OCI-LY3 (cell line): ENCODE data around the gene CLEC2B.

ENCODE experiments used
- H2AFZ ChIP-seq: fragments of 200-600, 300-600 bp; shearing (Covaris generic); 2 replicates; pipeline ENCODE4 v1.6.0; 2014; ENCODE audit warnings: antibody characterized with exemption, low read depth, low read length
- H3K27ac ChIP-seq: fragments of 200-600, 300-600 bp; sonication (generic); 2 replicates; pipeline ENCODE4 v1.5.1; 2014; ENCODE audit warnings: mild to moderate bottlenecking, low read length, moderate library complexity, mixed read lengths
- H3K27me3 ChIP-seq: fragments of 200-600, 300-600 bp; sonication (generic); 2 replicates; pipeline ENCODE4 v1.6.1; 2014; ENCODE audit warnings: low read depth, low read length, mixed read lengths
- H3K36me3 ChIP-seq: fragments of 200-600, 300-600 bp; sonication (generic); replicated peaks from 2 replicates; pipeline ENCODE3; 2014; ENCODE audit warnings: low read depth, low read length, mixed read lengths
- H3K4me1 ChIP-seq: fragments of 300-600, 200-600 bp; sonication (generic); 2 replicates; pipeline ENCODE4 v1.6.1; 2014; ENCODE audit warnings: low read length, mixed read lengths
- H3K4me2 ChIP-seq: fragments of 200-600, 300-600 bp; sonication (generic); 2 replicates; pipeline ENCODE4 v1.6.1; 2014; ENCODE audit warnings: low read length, mixed read lengths
- H3K4me3 ChIP-seq: fragments of 300-600, 200-600 bp; sonication (generic); 2 replicates; pipeline ENCODE4 v1.5.1; 2014; ENCODE audit warnings: antibody characterized with exemption, mild to moderate bottlenecking, low read length, moderate library complexity
- H3K79me2 ChIP-seq: fragments of 300-600, 200-600 bp; shearing (Covaris generic); 2 replicates; pipeline ENCODE4 v1.6.1; 2014; ENCODE audit warnings: mild to moderate bottlenecking, low read length, mixed read lengths
- H3K9ac ChIP-seq: fragments of 300-600, 200-600 bp; shearing (Covaris generic); 2 replicates; pipeline ENCODE4 v1.6.0; 2014; ENCODE audit warnings: mild to moderate bottlenecking, low read length, moderate library complexity
- H3K9me3 ChIP-seq: fragments of 200-600, 300-600 bp; shearing (Covaris generic); 2 replicates; pipeline ENCODE4 v1.6.1; 2014; ENCODE audit warnings: low read length, mixed read lengths; ENCODE audit not compliant: insufficient read depth
- H4K20me1 ChIP-seq: fragments of 200-600, 300-600 bp; sonication (generic); 2 replicates; pipeline ENCODE4 v1.6.1; 2016; ENCODE audit warnings: low read length, mixed read lengths; ENCODE audit not compliant: insufficient read depth
- CTCF ChIP-seq: fragments of 200-600, 300-600 bp; sonication (generic); IDR thresholded peaks from 2 replicates; pipeline ENCODE4 v1.5.1; 2014; ENCODE audit warnings: antibody characterized with exemption, low read length, low read depth
- EZH2phosphoT487 ChIP-seq: fragments of 200-600 bp; shearing (Covaris generic); IDR thresholded peaks from 2 replicates; pipeline ENCODE4 v1.6.1; 2018; ENCODE audit warnings: antibody characterized with exemption, mixed run types, low read depth

The CLEC2B gene

GRCh38 chr12:9868951-9869306, 225 bp downstream of the CLEC2B start:
- Histone ChIP-seq H3K27ac (no peak overlapping the region), H3K79me2 (no peaks in the 10 kb centered on the region), H3K36me3 (no peaks in the 10 kb centered on the region), H3K27me3 (no peaks in the 10 kb centered on the region), H3K4me2 (peak overlapping the region; percentile 94), H3K4me1 (peaks cover 25% of the 10 kb centered on the region), H3K9me3 (no peaks in the 10 kb centered on the region), H3K9ac (peak overlapping the region; percentile 67), H4K20me1 (no peaks in the 10 kb centered on the region), H3K4me3 (peak overlapping the region; percentile 77), H2AFZ (peak overlapping the region; percentile 99)
- TF ChIP-seq EZH2phosphoT487 (no peak), CTCF (no peak)

- Histone ChIP-seq H3K4me2 (peak overlapping the region; percentile 94), H2AFZ (peak overlapping the region; percentile 99; the same call in 1 of the 2 replicates), H3K36me3 (no peaks in the 10 kb centered on the region), H3K27ac (no peak overlapping the region), H3K4me3 (peak overlapping the region; percentile 77), H3K27me3 (no peaks in the 10 kb centered on the region), H4K20me1 (no peaks in the 10 kb centered on the region), H3K9ac (no peak overlapping the region), H3K9me3 (no peaks in the 10 kb centered on the region), H3K79me2 (no peaks in the 10 kb centered on the region), H3K4me1 (peaks cover 25% of the 10 kb centered on the region)
- TF ChIP-seq CTCF, result no peak
- no peak for TF ChIP-seq EZH2phosphoT487
Observed at GRCh38 chr12:9868311-9868801, 798 bp downstream of the CLEC2B start.

- Histone ChIP-seq H3K4me1 (peaks cover 25% of the 10 kb centered on the region), H2AFZ (no peak overlapping the region), H4K20me1 (no peaks in the 10 kb centered on the region), H3K4me2 (peak overlapping the region; percentile 60), H3K27me3 (no peaks in the 10 kb centered on the region), H3K9me3 (no peaks in the 10 kb centered on the region), H3K27ac (no peak overlapping the region), H3K4me3 (peak overlapping the region; percentile 51; the same call in 1 of the 2 replicates), H3K79me2 (no peaks in the 10 kb centered on the region), H3K36me3 (no peaks in the 10 kb centered on the region), H3K9ac (no peak overlapping the region)
- no peak for TF ChIP-seq EZH2phosphoT487
- TF ChIP-seq CTCF, result no peak
Observed at GRCh38 chr12:9867531-9867930, 1.6 kb downstream of the CLEC2B start.

- H3K4me2 ChIP-seq, result peak overlapping the region; percentile 60
- H3K4me3 ChIP-seq, result peak overlapping the region; percentile 51
- H3K9ac ChIP-seq, result no peak overlapping the region
- H3K27me3 ChIP-seq, result no peaks in the 10 kb centered on the region
- peak overlapping the region; percentile 43 for H2AFZ ChIP-seq
- no peaks in the 10 kb centered on the region for H3K79me2 ChIP-seq
- H3K4me1 ChIP-seq, result peaks cover 25% of the 10 kb centered on the region
- no peaks in the 10 kb centered on the region for H4K20me1 ChIP-seq
- no peaks in the 10 kb centered on the region for H3K36me3 ChIP-seq
- no peak overlapping the region for H3K27ac ChIP-seq
- TF ChIP-seq CTCF (no peak), EZH2phosphoT487 (no peak)
- H3K9me3 ChIP-seq, result no peaks in the 10 kb centered on the region
Observed at GRCh38 chr12:9866860-9867269, 2.3 kb downstream of the CLEC2B start.
